ENCODE measurements around the gene SLC12A1. TPM values are rescaled to one million over a fixed set of nuclear protein-coding genes. Genes with fewer than 3 reads are reported as not detected.

The SLC12A1 gene
- total RNA-seq, 4 donors from 2014 or later: not detected

DNA sequence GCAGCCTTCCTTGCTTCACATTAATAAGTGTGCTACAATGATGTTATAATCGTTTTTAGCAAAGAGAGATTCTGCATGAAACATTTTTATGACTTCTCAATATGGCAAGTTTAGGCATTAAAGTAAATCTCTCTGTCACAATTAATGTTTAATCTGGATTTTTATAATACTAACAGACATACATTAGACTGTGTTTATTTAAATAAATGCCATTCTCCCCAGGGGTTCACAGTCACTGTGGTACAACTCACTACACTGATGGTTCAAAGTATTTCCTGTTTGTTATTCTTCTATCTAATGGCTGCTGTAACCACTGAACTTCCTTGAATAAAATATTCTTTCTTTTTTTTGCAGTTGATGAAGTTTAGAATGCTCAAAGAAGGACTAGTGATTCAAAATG is 59.0 kb downstream of the SLC12A1 start:
- Histone ChIP-seq H3K27ac (no peak overlapping the region), H3K36me3 (no peaks in the 10 kb centered on the region), H3K4me1 (no peaks in the 10 kb centered on the region), H3K27me3 (no peaks in the 10 kb centered on the region), H3K9me3 (no peaks in the 10 kb centered on the region), H3K4me3 (no peak overlapping the region)
- DNase-seq: no peak
- no peak for TF ChIP-seq POLR2AphosphoS5 (IDR thresholded peaks at IDR 0.05)
- TF ChIP-seq POLR2A (IDR thresholded peaks at IDR 0.05): no peak
- TF ChIP-seq CTCF (IDR thresholded peaks at IDR 0.05): no peak
- TF ChIP-seq EP300 (IDR thresholded peaks at IDR 0.05; ENCODE audit: low read depth): no peak
- intact Hi-C loops (cut with DNase I; ENCODE audit: low total_unique reads): loop anchor here (5.0 kb wide), 1 partner anchor 637 kb away; no protein-coding TSS in a partner anchor
- in situ Hi-C loops (cut with MboI; ENCODE audit: low pct_ligation_motif_present in 1 of 4, low pct_unique_long_range_greater_than_20kb in 1 of 4, low sequenced_read_pairs in 3 of 4): loop anchor here in 2 of 4 donors (25.0 kb wide), 1 partner anchor 1078 kb away; no protein-coding TSS in a partner anchor
- 20 to 23% methylated on average over 1 of the region's 1 CpG for WGBS, 2 donors (ENCODE audit: low coverage in 1 of 2)

- Histone ChIP-seq H3K27ac (no peak overlapping the region), H3K4me3 (no peak overlapping the region), H3K36me3 (no peaks in the 10 kb centered on the region), H3K9me3 (no peaks in the 10 kb centered on the region), H3K4me1 (no peaks in the 10 kb centered on the region), H3K27me3 (no peaks in the 10 kb centered on the region)
- in situ Hi-C loops (cut with MboI; ENCODE audit: low pct_ligation_motif_present in 1 of 4, low pct_unique_long_range_greater_than_20kb in 1 of 4, low sequenced_read_pairs in 3 of 4) (loop anchor here in 2 of 4 donors (25.0 kb wide), 1 partner anchor 1079 kb away; no protein-coding TSS in a partner anchor), intact Hi-C loops (cut with DNase I; ENCODE audit: low total_unique reads) (loop anchor here (5.0 kb wide), 1 partner anchor 636 kb away; no protein-coding TSS in a partner anchor)
- TF ChIP-seq CTCF (IDR thresholded peaks at IDR 0.05) (no peak), EP300 (IDR thresholded peaks at IDR 0.05; ENCODE audit: low read depth) (no peak), POLR2A (IDR thresholded peaks at IDR 0.05) (no peak), POLR2AphosphoS5 (IDR thresholded peaks at IDR 0.05) (no peak)
- WGBS, 2 donors (ENCODE audit: low coverage in 1 of 2): 69 to 87% methylated on average over 4 of the region's 4 CpGs
- no peak for DNase-seq
Measured at GRCh38 chr15:48266024-48266689, 60.1 kb downstream of the SLC12A1 start.

DNA sequence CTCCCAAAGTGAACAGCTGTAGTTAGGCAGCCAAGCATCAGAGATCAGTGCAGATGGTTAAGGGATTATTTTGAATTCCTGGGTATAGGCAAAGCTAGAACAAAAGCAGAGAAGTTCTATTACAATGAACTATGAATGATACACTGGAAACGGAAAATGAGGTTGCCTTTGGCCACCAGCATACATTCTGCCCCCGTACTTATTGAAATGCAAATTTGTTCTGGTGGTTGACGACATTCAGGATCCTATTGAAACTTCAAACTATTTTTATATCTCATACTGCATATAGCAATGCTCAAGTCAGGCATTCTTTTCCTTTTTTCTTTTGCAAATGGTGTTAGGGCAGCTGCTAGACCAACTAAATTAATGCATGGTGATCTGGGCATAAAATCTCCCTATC is 61.7 kb downstream of the SLC12A1 start:
- 80 to 94% methylated on average over 3 of the region's 3 CpGs for WGBS, 2 donors (ENCODE audit: low coverage in 1 of 2)
- Histone ChIP-seq H3K4me1 (no peaks in the 10 kb centered on the region), H3K9me3 (no peaks in the 10 kb centered on the region), H3K27ac (no peak overlapping the region), H3K36me3 (no peaks in the 10 kb centered on the region), H3K27me3 (no peaks in the 10 kb centered on the region), H3K4me3 (no peak overlapping the region)
- in situ Hi-C loops (cut with MboI; ENCODE audit: low pct_ligation_motif_present in 1 of 4, low pct_unique_long_range_greater_than_20kb in 1 of 4, low sequenced_read_pairs in 3 of 4) (loop anchor here in 2 of 4 donors (25.0 kb wide), 1 partner anchor 1080 kb away; no protein-coding TSS in a partner anchor), intact Hi-C loops (cut with DNase I; ENCODE audit: low total_unique reads) (loop anchor here (5.0 kb wide), 1 partner anchor 635 kb away; no protein-coding TSS in a partner anchor)
- TF ChIP-seq POLR2A (IDR thresholded peaks at IDR 0.05): no peak
- TF ChIP-seq POLR2AphosphoS5 (IDR thresholded peaks at IDR 0.05): no peak
- TF ChIP-seq CTCF (IDR thresholded peaks at IDR 0.05): no peak
- no peak for TF ChIP-seq EP300 (IDR thresholded peaks at IDR 0.05; ENCODE audit: low read depth)
- no peak for DNase-seq

DNA sequence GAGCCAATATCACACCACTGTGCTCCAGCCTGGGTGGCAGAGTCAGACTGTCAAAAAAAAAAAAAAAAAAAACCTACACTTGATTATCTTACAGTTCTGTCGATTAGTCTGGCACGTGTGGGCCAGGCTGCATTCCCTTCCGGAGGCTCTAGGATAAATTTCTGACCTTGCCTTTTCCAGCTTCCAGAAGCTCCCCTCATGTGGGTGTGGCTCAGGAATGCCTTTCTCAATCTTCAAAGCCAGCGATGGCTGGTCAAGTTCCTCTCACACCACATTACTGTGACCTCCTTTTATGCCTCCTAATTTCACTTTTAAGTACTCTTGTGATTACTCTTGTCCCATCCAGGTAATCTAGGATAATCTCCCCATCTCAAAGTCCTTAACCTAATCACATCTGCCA is 66.9 kb downstream of the SLC12A1 start:
- H3K36me3 ChIP-seq: no peaks in the 10 kb centered on the region
- no peak overlapping the region for H3K4me3 ChIP-seq
- WGBS, 2 donors (ENCODE audit: low coverage in 1 of 2): 72 to 79% methylated on average over 3 to 4 of the region's 4 CpGs
- no peak for DNase-seq
- no peaks in the 10 kb centered on the region for H3K9me3 ChIP-seq
- H3K27me3 ChIP-seq: peaks cover 4% of the 10 kb centered on the region
- intact Hi-C loops (cut with DNase I; ENCODE audit: low total_unique reads): no loop called here
- H3K27ac ChIP-seq: no peak overlapping the region
- in situ Hi-C loops (cut with MboI; ENCODE audit: low pct_ligation_motif_present in 1 of 4, low pct_unique_long_range_greater_than_20kb in 1 of 4, low sequenced_read_pairs in 3 of 4): loop anchor here in 2 of 4 donors (25.0 kb wide), 1 partner anchor 1086 kb away; no protein-coding TSS in a partner anchor
- no peaks in the 10 kb centered on the region for H3K4me1 ChIP-seq
- no peak for TF ChIP-seq CTCF (IDR thresholded peaks at IDR 0.05)
- no peak for TF ChIP-seq EP300 (IDR thresholded peaks at IDR 0.05; ENCODE audit: low read depth)
- TF ChIP-seq POLR2AphosphoS5 (IDR thresholded peaks at IDR 0.05): no peak

Measured in transverse colon (tissue), 4 donors.